ENCODE measurements around the gene UTP15.
A peak's percentile ranks its signal among the peaks of the same experiment; 100 is the strongest.

The UTP15 gene

GRCh38 chr5:73539730-73540129 lies 25.8 kb upstream of the UTP15 start:
- no peak overlapping the region for H3K4ac ChIP-seq (ENCODE audit: low read length)
- no CpG with 5 or more reads among the region's 2 CpGs for WGBS, 2 donors (ENCODE audit: extremely low coverage in 2 of 2, insufficient read length in 2 of 2, insufficient replicate concordance in 1 of 2)

GRCh38 chr5:73540192-73540591 lies 25.4 kb upstream of the UTP15 start:
- Histone ChIP-seq H3K36me3 (replicated peaks in 1 of 2; ENCODE audit: control insufficient read depth in 2 of 2, insufficient read depth in 2 of 2, low read length in 2 of 2) (no peaks in the 10 kb centered on the region), H3K27me3 (ENCODE audit: control insufficient read depth in 3 of 3, insufficient read depth in 3 of 3, low read depth in 1 of 3, low read length in 3 of 3) (peaks cover 0 to 1% (median under 1%) of the 10 kb centered on the region in 3 experiments), H2AFZ (ENCODE audit: low read length) (peak overlapping the region; percentile 87), H3K14ac (ENCODE audit: low read length) (no peak overlapping the region), H3K4me3 (ENCODE audit: low read length in 2 of 2) (no peak overlapping the region), H2BK12ac (ENCODE audit: low read length) (no peak overlapping the region), H4K91ac (ENCODE audit: low read depth, low read length, poor library complexity) (no peak overlapping the region), H2BK120ac (ENCODE audit: low read depth, low read length) (no peak overlapping the region), H2BK5ac (ENCODE audit: low read length) (no peak overlapping the region), H2AK5ac (ENCODE audit: low read depth, low read length) (no peak overlapping the region), H3K27ac (replicated peaks; ENCODE audit: low read length) (no peak overlapping the region), H3K4me1 (ENCODE audit: control insufficient read depth in 2 of 2, insufficient read depth in 1 of 2, low read depth in 1 of 2, low read length in 2 of 2) (peaks cover 0 to 9% of the 10 kb centered on the region in 2 donors), H3K4ac (ENCODE audit: low read length) (no peak overlapping the region), H3K4me2 (ENCODE audit: insufficient read depth, low read length, poor library complexity, severe bottlenecking) (no peak overlapping the region), H4K8ac (ENCODE audit: low read depth, low read length) (no peak overlapping the region), H3K18ac (ENCODE audit: low read length) (no peak overlapping the region), H3K79me1 (ENCODE audit: low read depth, low read length) (no peaks in the 10 kb centered on the region), H2BK15ac (ENCODE audit: low read length) (no peak overlapping the region), H3K23ac (ENCODE audit: low read depth, low read length, poor library complexity) (no peak overlapping the region), H3K9me3 (replicated peaks in 1 of 2; ENCODE audit: control insufficient read depth in 2 of 2, insufficient read depth in 1 of 2, low read depth in 1 of 2, low read length in 2 of 2) (no peaks in the 10 kb centered on the region), H3K9ac (ENCODE audit: low read depth, low read length, poor library complexity) (no peak overlapping the region)
- no CpG with 5 or more reads among the region's 3 CpGs for WGBS, 2 donors (ENCODE audit: extremely low coverage in 2 of 2, insufficient read length in 2 of 2, insufficient replicate concordance in 1 of 2)
- no peak for DNase-seq (ENCODE audit: low spot score)

More at GRCh38 chr5:73539730-73540129, 25.8 kb upstream of the UTP15 start:
- Histone ChIP-seq H2AK5ac (ENCODE audit: low read depth, low read length) (no peak overlapping the region), H4K8ac (ENCODE audit: low read depth, low read length) (no peak overlapping the region), H3K27ac (replicated peaks; ENCODE audit: low read length) (no peak overlapping the region), H3K36me3 (replicated peaks in 1 of 2; ENCODE audit: control insufficient read depth in 2 of 2, insufficient read depth in 2 of 2, low read length in 2 of 2) (no peaks in the 10 kb centered on the region), H2BK120ac (ENCODE audit: low read depth, low read length) (no peak overlapping the region), H4K91ac (ENCODE audit: low read depth, low read length, poor library complexity) (no peak overlapping the region), H2BK12ac (ENCODE audit: low read length) (no peak overlapping the region), H2BK5ac (ENCODE audit: low read length) (no peak overlapping the region), H3K9me3 (replicated peaks in 1 of 2; ENCODE audit: control insufficient read depth in 2 of 2, insufficient read depth in 1 of 2, low read depth in 1 of 2, low read length in 2 of 2) (no peaks in the 10 kb centered on the region), H3K4me2 (ENCODE audit: insufficient read depth, low read length, poor library complexity, severe bottlenecking) (no peak overlapping the region), H2BK15ac (ENCODE audit: low read length) (no peak overlapping the region), H3K23ac (ENCODE audit: low read depth, low read length, poor library complexity) (no peak overlapping the region), H3K79me1 (ENCODE audit: low read depth, low read length) (no peaks in the 10 kb centered on the region), H3K4me1 (ENCODE audit: control insufficient read depth in 2 of 2, insufficient read depth in 1 of 2, low read depth in 1 of 2, low read length in 2 of 2) (peaks cover 0 to 9% of the 10 kb centered on the region in 2 donors), H3K14ac (ENCODE audit: low read length) (no peak overlapping the region), H3K18ac (ENCODE audit: low read length) (no peak overlapping the region), H2AFZ (ENCODE audit: low read length) (no peak overlapping the region), H3K27me3 (ENCODE audit: control insufficient read depth in 3 of 3, insufficient read depth in 3 of 3, low read depth in 1 of 3, low read length in 3 of 3) (peaks cover 0 to 5% (median 1%) of the 10 kb centered on the region in 3 experiments), H3K9ac (ENCODE audit: low read depth, low read length, poor library complexity) (no peak overlapping the region), H3K4me3 (ENCODE audit: low read length in 2 of 2) (no peak overlapping the region)
- no peak for DNase-seq (ENCODE audit: low spot score)

- H3K9me3 ChIP-seq (replicated peaks in 1 of 2; ENCODE audit: control insufficient read depth in 2 of 2, insufficient read depth in 1 of 2, low read depth in 1 of 2, low read length in 2 of 2) = no peaks in the 10 kb centered on the region
- H3K18ac ChIP-seq (ENCODE audit: low read length) = no peak overlapping the region
- H2BK5ac ChIP-seq (ENCODE audit: low read length) = no peak overlapping the region
- H2BK15ac ChIP-seq (ENCODE audit: low read length) = no peak overlapping the region
- no peak overlapping the region for H4K8ac ChIP-seq (ENCODE audit: low read depth, low read length)
- no peak overlapping the region for H3K27ac ChIP-seq (replicated peaks; ENCODE audit: low read length)
- no peak overlapping the region for H3K14ac ChIP-seq (ENCODE audit: low read length)
- H3K9ac ChIP-seq (ENCODE audit: low read depth, low read length, poor library complexity) = no peak overlapping the region
- H3K27me3 ChIP-seq (ENCODE audit: control insufficient read depth in 3 of 3, insufficient read depth in 3 of 3, low read depth in 1 of 3, low read length in 3 of 3) = peaks cover 0 to 1% (median 0%) of the 10 kb centered on the region in 3 experiments
- H3K4ac ChIP-seq (ENCODE audit: low read length) = no peak overlapping the region
- H2BK12ac ChIP-seq (ENCODE audit: low read length) = no peak overlapping the region
- no CpG with 5 or more reads among the region's 4 CpGs for WGBS, 2 donors (ENCODE audit: extremely low coverage in 2 of 2, insufficient read length in 2 of 2, insufficient replicate concordance in 1 of 2)
- no peaks in the 10 kb centered on the region for H3K36me3 ChIP-seq (replicated peaks in 1 of 2; ENCODE audit: control insufficient read depth in 2 of 2, insufficient read depth in 2 of 2, low read length in 2 of 2)
- no peaks in the 10 kb centered on the region for H3K79me1 ChIP-seq (ENCODE audit: low read depth, low read length)
- H2BK120ac ChIP-seq (ENCODE audit: low read depth, low read length) = no peak overlapping the region
- H2AFZ ChIP-seq (ENCODE audit: low read length) = peak overlapping the region; percentile 87
- no peak overlapping the region for H2AK5ac ChIP-seq (ENCODE audit: low read depth, low read length)
- DNase-seq (ENCODE audit: low spot score) = no peak
- H4K91ac ChIP-seq (ENCODE audit: low read depth, low read length, poor library complexity) = no peak overlapping the region
- no peak overlapping the region for H3K23ac ChIP-seq (ENCODE audit: low read depth, low read length, poor library complexity)
- H3K4me1 ChIP-seq (ENCODE audit: control insufficient read depth in 2 of 2, insufficient read depth in 1 of 2, low read depth in 1 of 2, low read length in 2 of 2) = peaks cover 0 to 9% of the 10 kb centered on the region in 2 donors
- H3K4me2 ChIP-seq (ENCODE audit: insufficient read depth, low read length, poor library complexity, severe bottlenecking) = no peak overlapping the region
- no peak overlapping the region for H3K4me3 ChIP-seq (ENCODE audit: low read length in 2 of 2)
These were observed 23.5 kb upstream of the UTP15 start for GRCh38 chr5:73542020-73542419.

DNA sequence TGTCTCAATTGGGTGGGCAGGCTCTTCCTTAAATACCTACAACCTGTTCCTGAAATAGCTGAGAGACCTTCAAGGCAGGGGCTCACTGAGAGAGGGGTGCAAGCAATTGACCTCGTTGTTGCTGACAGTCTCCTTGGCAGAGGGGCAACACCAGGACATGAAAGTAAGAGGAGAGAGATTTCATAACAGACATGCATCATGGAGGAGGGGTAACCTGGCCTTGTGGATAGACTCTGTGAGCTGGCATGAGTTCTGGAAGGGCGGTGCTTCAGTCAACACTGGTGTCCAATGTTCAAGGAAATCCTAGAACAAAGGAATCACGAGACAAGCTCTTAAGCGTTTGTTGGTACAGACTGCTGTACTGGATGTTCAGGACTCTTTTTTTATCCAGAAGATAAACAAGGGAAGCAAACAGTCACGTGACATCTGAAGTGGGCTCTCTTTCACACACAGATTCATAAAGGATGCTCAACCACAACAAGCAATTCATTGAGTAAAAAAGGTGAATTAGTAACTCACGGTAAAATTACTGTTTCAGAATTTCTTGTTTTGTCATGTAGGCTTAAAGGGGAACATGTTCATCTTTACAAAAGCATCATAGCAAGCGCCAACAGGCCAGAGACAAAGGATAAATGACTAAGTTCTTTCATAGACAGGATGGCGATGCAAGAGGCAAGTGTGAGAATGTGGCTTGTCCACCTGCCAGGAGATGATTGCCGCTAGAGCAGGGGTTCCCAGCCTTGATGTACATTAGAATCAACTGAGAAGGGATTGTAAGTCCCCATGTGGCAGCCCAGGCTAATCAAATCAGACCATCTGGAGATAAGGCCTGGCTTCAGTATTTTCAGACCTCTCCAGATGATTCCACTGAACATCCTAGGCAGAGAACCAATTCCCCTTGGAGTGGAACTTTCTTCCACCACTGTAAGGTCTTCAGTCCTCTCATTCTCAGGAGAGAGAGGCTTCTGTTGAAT lies 20.8 kb upstream of the UTP15 start:
- no peak overlapping the region for H3K4me3 ChIP-seq (ENCODE audit: low read length in 2 of 2)
- H3K9me3 ChIP-seq (replicated peaks in 1 of 2; ENCODE audit: control insufficient read depth in 2 of 2, insufficient read depth in 1 of 2, low read depth in 1 of 2, low read length in 2 of 2) = no peaks in the 10 kb centered on the region
- H3K18ac ChIP-seq (ENCODE audit: low read length) = no peak overlapping the region
- no peak overlapping the region for H2AK5ac ChIP-seq (ENCODE audit: low read depth, low read length)
- H2AFZ ChIP-seq (ENCODE audit: low read length) = peak overlapping the region; percentile 54
- peaks cover 0 to 9% of the 10 kb centered on the region in 2 donors for H3K4me1 ChIP-seq (ENCODE audit: control insufficient read depth in 2 of 2, insufficient read depth in 1 of 2, low read depth in 1 of 2, low read length in 2 of 2)
- H3K9ac ChIP-seq (ENCODE audit: low read depth, low read length, poor library complexity) = no peak overlapping the region
- no peak overlapping the region for H3K23ac ChIP-seq (ENCODE audit: low read depth, low read length, poor library complexity)
- no peaks in the 10 kb centered on the region for H3K36me3 ChIP-seq (replicated peaks in 1 of 2; ENCODE audit: control insufficient read depth in 2 of 2, insufficient read depth in 2 of 2, low read length in 2 of 2)
- DNase-seq (ENCODE audit: low spot score) = no peak
- H3K27me3 ChIP-seq (ENCODE audit: control insufficient read depth in 3 of 3, insufficient read depth in 3 of 3, low read depth in 1 of 3, low read length in 3 of 3) = peaks cover 0 to 1% (median 0%) of the 10 kb centered on the region in 3 experiments
- no CpG with 5 or more reads among the region's 9 CpGs for WGBS, 2 donors (ENCODE audit: extremely low coverage in 2 of 2, insufficient read length in 2 of 2, insufficient replicate concordance in 1 of 2)
- no peak overlapping the region for H2BK120ac ChIP-seq (ENCODE audit: low read depth, low read length)
- no peak overlapping the region for H3K4me2 ChIP-seq (ENCODE audit: insufficient read depth, low read length, poor library complexity, severe bottlenecking)
- no peaks in the 10 kb centered on the region for H3K79me1 ChIP-seq (ENCODE audit: low read depth, low read length)
- H3K14ac ChIP-seq (ENCODE audit: low read length) = no peak overlapping the region
- H3K4ac ChIP-seq (ENCODE audit: low read length) = no peak overlapping the region
- no peak overlapping the region for H2BK5ac ChIP-seq (ENCODE audit: low read length)
- H2BK15ac ChIP-seq (ENCODE audit: low read length) = no peak overlapping the region
- H2BK12ac ChIP-seq (ENCODE audit: low read length) = no peak overlapping the region
- no peak overlapping the region for H3K27ac ChIP-seq (replicated peaks; ENCODE audit: low read length)
- no peak overlapping the region for H4K8ac ChIP-seq (ENCODE audit: low read depth, low read length)
- H4K91ac ChIP-seq (ENCODE audit: low read depth, low read length, poor library complexity) = no peak overlapping the region

Data from neuronal stem cell (in vitro differentiated cells).